Neural progenitor cell (in vitro differentiated cells): ENCODE measurements around the gene AZIN2. TPM values are rescaled to one million over a fixed set of nuclear protein-coding genes. Genes with fewer than 3 reads are reported as not detected.
A peak's percentile ranks its signal among the peaks of the same experiment; 100 is the strongest.

ENCODE experiments used
- DNase-seq: peaks from one replicate; pipeline ENCODE4 v3.0.0-alpha.2; 2016; ENCODE audit warnings: low spot score
- H2AFZ ChIP-seq: fragments of 200-600 bp; sonication (generic); replicated peaks from 2 replicates; pipeline ENCODE4 v1.6.1; 2016; ENCODE audit warnings: antibody characterized with exemption
- H3F3A ChIP-seq: fragments of 200-600 bp; sonication (generic); 2 replicates; pipeline ENCODE4 v1.6.1; 2016; ENCODE audit warnings: antibody characterized with exemption, low read depth
- H3K27ac ChIP-seq: fragments of 200-600 bp; sonication (generic); 2 replicates; pipeline ENCODE4 v1.5.1; 2016; ENCODE audit warnings: mild to moderate bottlenecking
- H3K27me3 ChIP-seq: fragments of 200-600 bp; sonication (generic); 2 replicates; pipeline ENCODE4 v1.6.1; 2016; ENCODE audit warnings: mild to moderate bottlenecking, moderate library complexity
- H3K36me3 ChIP-seq: fragments of 200-600 bp; sonication (generic); 2 replicates; pipeline ENCODE4 v1.5.1; 2016
- H3K4me1 ChIP-seq: fragments of 200-600 bp; sonication (generic); 2 replicates; pipeline ENCODE4 v1.6.1; 2016; ENCODE audit warnings: mixed run types
- H3K4me2 ChIP-seq: fragments of 200-600 bp; sonication (generic); 2 replicates; pipeline ENCODE4 v1.6.1; 2016
- H3K4me3 ChIP-seq: fragments of 200-600 bp; sonication (generic); 2 replicates; pipeline ENCODE4 v1.5.1; 2016
- H3K79me2 ChIP-seq: fragments of 200-600 bp; sonication (generic); 2 replicates; pipeline ENCODE4 v1.6.1; 2016; ENCODE audit warnings: low read depth
- H3K9ac ChIP-seq: fragments of 200-600 bp; sonication (generic); 2 replicates; pipeline ENCODE4 v1.6.1; 2016
- H3K9me3 ChIP-seq: fragments of 200-600 bp; sonication (generic); 2 replicates; pipeline ENCODE4 v1.5.1; 2016; ENCODE audit warnings: low read depth
- H4K20me1 ChIP-seq: fragments of 200-600 bp; sonication (generic); 2 replicates; pipeline ENCODE4 v1.6.1; 2016; ENCODE audit warnings: low read depth
- H3K27ac Mint-ChIP-seq: 3 replicates; pipeline ENCODE4 v1.8.0; 2021; ENCODE audit warnings: mixed read lengths
- H3K27me3 Mint-ChIP-seq: 2 replicates; pipeline ENCODE4 v1.8.0; 2022; ENCODE audit warnings: low read depth, mild to moderate bottlenecking, inconsistent platforms, moderate library complexity, mixed read lengths; ENCODE audit not compliant: insufficient read depth
- H3K36me3 Mint-ChIP-seq: 3 replicates; pipeline ENCODE4 v1.8.0; 2021; ENCODE audit warnings: mixed read lengths
- H3K4me1 Mint-ChIP-seq: 3 replicates; pipeline ENCODE4 v1.8.0; 2021; ENCODE audit warnings: mixed read lengths
- H3K4me3 Mint-ChIP-seq: 3 replicates; pipeline ENCODE4 v1.8.0; 2021; ENCODE audit warnings: mild to moderate bottlenecking, moderate library complexity, mixed read lengths
- H3K9me3 Mint-ChIP-seq: 3 replicates; pipeline ENCODE4 v1.8.0; 2020; ENCODE audit warnings: mixed read lengths
- EZH2 ChIP-seq: fragments of 200-600 bp; sonication (generic); IDR thresholded peaks from 2 replicates; pipeline ENCODE4 v1.6.1; 2017; ENCODE audit warnings: antibody characterized with exemption, mild to moderate bottlenecking, moderate library complexity
- EZH2phosphoT487 ChIP-seq: fragments of 200-600 bp; sonication (generic); IDR thresholded peaks from 2 replicates; pipeline ENCODE4 v1.6.1; 2017; ENCODE audit warnings: antibody characterized with exemption
- total RNA-seq: library from RNA; depleted of rRNA; stranded (reverse); fragments of >200 nt; gene quantifications from 2 replicates; pipeline ENCODE4 v1.2.3, GENCODE V29; 2015; ENCODE audit warnings: low replicate concordance
- TF ChIP-seq, protein P1 (sequence below): fragments of 200-600 bp; sonication (generic); IDR thresholded peaks from 2 replicates; pipeline ENCODE4 v1.5.1; 2017; ENCODE audit warnings: antibody characterized with exemption, mild to moderate bottlenecking

The AZIN2 gene
- total RNA-seq, 1 donor from 2014 or later = 1.3 TPM

DNA sequence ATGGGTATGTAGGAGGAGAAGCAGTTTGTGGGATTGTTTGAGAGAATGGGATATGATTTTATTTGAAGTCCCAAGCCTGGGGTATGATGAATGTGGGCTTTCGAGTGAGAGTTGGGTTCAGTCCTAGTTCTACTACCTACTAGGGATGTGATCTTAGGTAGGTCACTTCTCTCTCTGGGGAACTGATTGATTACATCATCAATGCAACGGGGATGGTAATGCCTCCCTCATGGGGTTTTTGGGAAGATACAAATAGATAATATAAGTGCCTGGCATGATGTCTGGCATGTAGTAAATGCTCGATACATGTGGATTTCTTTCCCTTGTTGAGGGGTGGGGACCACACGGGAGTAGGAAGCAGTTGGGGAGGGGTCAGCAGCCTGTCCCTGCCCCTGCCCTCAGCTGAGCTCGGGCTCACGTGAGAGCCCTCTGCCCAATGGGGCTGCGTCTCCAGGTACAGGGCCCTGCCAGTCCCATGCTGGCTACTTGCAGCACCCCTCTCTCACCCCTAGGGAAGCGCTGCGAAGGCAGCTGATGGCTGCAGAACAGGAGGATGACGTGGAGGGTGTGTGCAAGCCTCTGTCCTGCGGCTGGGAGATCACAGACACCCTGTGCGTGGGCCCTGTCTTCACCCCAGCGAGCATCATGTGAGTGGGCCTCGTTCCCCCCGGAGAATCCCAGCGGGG is 38.7 kb downstream of the AZIN2 start:
- H3K79me2 ChIP-seq = no peaks in the 10 kb centered on the region
- H4K20me1 ChIP-seq = no peaks in the 10 kb centered on the region
- no peak overlapping the region for H2AFZ ChIP-seq
- no peak overlapping the region for H3K4me3 Mint-ChIP-seq
- no peaks in the 10 kb centered on the region for H3K4me1 Mint-ChIP-seq
- no peaks in the 10 kb centered on the region for H3K9me3 Mint-ChIP-seq
- H3K9me3 ChIP-seq = no peaks in the 10 kb centered on the region
- H3K36me3 ChIP-seq = no peaks in the 10 kb centered on the region
- H3K27me3 Mint-ChIP-seq = peaks cover 3% of the 10 kb centered on the region
- no peaks in the 10 kb centered on the region for H3K36me3 Mint-ChIP-seq
- no peak overlapping the region for H3K4me2 ChIP-seq
- H3F3A ChIP-seq = no peaks in the 10 kb centered on the region
- DNase-seq = peak; percentile 55
- no peaks in the 10 kb centered on the region for H3K4me1 ChIP-seq
- TF ChIP-seq EZH2 (no peak), EZH2phosphoT487 (no peak)
- TF ChIP-seq, protein P1, sequence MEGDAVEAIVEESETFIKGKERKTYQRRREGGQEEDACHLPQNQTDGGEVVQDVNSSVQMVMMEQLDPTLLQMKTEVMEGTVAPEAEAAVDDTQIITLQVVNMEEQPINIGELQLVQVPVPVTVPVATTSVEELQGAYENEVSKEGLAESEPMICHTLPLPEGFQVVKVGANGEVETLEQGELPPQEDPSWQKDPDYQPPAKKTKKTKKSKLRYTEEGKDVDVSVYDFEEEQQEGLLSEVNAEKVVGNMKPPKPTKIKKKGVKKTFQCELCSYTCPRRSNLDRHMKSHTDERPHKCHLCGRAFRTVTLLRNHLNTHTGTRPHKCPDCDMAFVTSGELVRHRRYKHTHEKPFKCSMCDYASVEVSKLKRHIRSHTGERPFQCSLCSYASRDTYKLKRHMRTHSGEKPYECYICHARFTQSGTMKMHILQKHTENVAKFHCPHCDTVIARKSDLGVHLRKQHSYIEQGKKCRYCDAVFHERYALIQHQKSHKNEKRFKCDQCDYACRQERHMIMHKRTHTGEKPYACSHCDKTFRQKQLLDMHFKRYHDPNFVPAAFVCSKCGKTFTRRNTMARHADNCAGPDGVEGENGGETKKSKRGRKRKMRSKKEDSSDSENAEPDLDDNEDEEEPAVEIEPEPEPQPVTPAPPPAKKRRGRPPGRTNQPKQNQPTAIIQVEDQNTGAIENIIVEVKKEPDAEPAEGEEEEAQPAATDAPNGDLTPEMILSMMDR = peak; percentile 20
- H3K27ac Mint-ChIP-seq = no peak overlapping the region
- no peak overlapping the region for H3K9ac ChIP-seq
- no peak overlapping the region for H3K27ac ChIP-seq
- no peaks in the 10 kb centered on the region for H3K27me3 ChIP-seq
- no peak overlapping the region for H3K4me3 ChIP-seq

DNA sequence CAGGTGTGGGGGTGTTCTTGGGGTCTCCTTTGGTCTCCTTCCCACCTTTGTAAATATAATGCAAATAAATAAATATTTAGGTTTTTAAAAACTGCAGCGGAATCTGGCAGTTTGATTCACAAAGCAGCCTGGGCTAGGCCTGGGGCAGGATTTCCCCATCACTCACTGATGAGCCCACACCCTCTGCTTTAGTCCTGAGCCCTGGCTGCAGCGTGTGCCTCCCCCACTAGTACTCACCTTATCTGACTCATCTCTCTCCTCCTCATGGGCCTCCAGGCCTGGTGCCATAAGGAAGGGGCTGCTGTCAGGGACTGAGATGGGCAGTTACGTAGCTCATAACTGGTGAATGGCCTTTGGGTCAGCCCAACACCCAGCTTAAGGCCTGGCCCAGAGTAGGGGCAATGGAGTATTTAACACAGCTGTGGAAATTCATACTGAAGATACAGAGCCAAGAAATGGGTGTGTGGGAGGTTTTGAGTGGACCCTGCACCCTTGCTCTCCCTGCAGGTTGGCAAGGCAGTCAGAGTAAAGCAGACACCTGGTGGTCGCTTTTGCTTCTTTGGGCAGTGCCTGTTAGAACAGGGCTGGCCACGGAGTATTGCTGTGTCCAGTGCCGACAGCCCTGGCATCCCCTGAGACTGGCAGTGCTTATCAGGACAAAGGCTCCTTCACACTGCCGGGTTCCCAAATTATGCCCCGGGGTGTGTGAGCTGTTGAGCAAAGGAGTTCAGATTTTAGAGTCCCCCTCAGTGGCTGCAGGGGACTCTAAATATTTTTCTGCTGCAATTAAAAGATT is 39.7 kb downstream of the AZIN2 start:
- Histone ChIP-seq H3K4me3 (no peak overlapping the region), H3K4me1 (no peaks in the 10 kb centered on the region), H3K27me3 (no peaks in the 10 kb centered on the region), H3K27ac (no peak overlapping the region), H3K36me3 (no peaks in the 10 kb centered on the region), H3K9ac (no peak overlapping the region), H3K79me2 (no peaks in the 10 kb centered on the region), H2AFZ (no peak overlapping the region), H4K20me1 (no peaks in the 10 kb centered on the region), H3K9me3 (no peaks in the 10 kb centered on the region), H3F3A (no peaks in the 10 kb centered on the region), H3K4me2 (no peak overlapping the region)
- Mint-ChIP-seq H3K4me1 (peaks cover 3% of the 10 kb centered on the region), H3K9me3 (no peaks in the 10 kb centered on the region), H3K36me3 (no peaks in the 10 kb centered on the region), H3K27me3 (peaks cover 3% of the 10 kb centered on the region), H3K4me3 (no peak overlapping the region), H3K27ac (no peak overlapping the region)
- DNase-seq = no peak
- TF ChIP-seq EZH2phosphoT487 (no peak), EZH2 (no peak)
- TF ChIP-seq, protein P1 = no peak

DNA sequence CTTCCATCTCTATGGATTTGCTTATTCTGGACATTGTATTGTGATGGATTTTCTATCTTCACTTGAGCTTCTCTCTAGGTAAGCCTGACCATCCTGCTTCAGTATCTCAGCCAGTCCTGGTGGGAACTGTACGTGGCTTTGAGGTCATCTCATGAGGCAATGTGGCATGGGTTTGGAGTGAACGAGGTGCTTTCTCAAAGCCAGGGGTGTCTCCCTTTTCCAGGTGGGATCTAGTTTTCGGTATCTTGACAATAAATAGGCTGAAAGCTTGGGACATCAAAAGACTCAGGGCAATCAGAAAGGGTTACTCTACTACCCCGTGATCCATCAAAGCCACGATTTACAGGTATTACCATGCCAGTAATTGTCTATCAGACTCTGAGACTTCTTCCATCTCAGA is 40.8 kb downstream of the AZIN2 start:
- Mint-ChIP-seq H3K4me3 (no peak overlapping the region), H3K4me1 (peaks cover 10% of the 10 kb centered on the region), H3K36me3 (no peaks in the 10 kb centered on the region), H3K27me3 (peaks cover 3% of the 10 kb centered on the region), H3K9me3 (no peaks in the 10 kb centered on the region), H3K27ac (no peak overlapping the region)
- DNase-seq = no peak
- Histone ChIP-seq H3K9me3 (no peaks in the 10 kb centered on the region), H3K4me3 (no peak overlapping the region), H3K27me3 (no peaks in the 10 kb centered on the region), H3K4me2 (no peak overlapping the region), H3K9ac (no peak overlapping the region), H3K4me1 (no peaks in the 10 kb centered on the region), H2AFZ (no peak overlapping the region), H3K36me3 (no peaks in the 10 kb centered on the region), H4K20me1 (no peaks in the 10 kb centered on the region), H3K79me2 (no peaks in the 10 kb centered on the region), H3K27ac (no peak overlapping the region), H3F3A (no peaks in the 10 kb centered on the region)
- TF ChIP-seq, protein P1 = no peak
- TF ChIP-seq EZH2 (no peak), EZH2phosphoT487 (no peak)
